PC-3 (cell line): ENCODE data around the gene MIEF1. TPM values are rescaled to one million over a fixed set of nuclear protein-coding genes. Genes with fewer than 3 reads are reported as not detected.

Experiments used
- ATAC-seq: fragments of 200-7000 bp; cut with Tn5 transposase; 2 replicates; pipeline ENCODE4 v1.9.1; 2020; ENCODE audit warnings: mild to moderate bottlenecking, moderate library complexity
- BruUV-seq: library from RNA; stranded (reverse); fragments of 400-500 nt; replicated peaks from 2 replicates; lab custom pipeline; 2021; lab: Mats Ljungman, UMichigan
- CTCF ChIA-PET: fragments of 300-600 bp; sonication (Branson Sonifier 250); formaldehyde crosslinking; loops from one replicate; lab custom pipeline; 2022; ENCODE audit warnings: antibody characterized with exemption; lab: Charles Lee
- POLR2A ChIA-PET: fragments of 300-600 bp; sonication (Branson Sonifier 250); formaldehyde crosslinking; loops from one replicate; lab custom pipeline; 2022; ENCODE audit warnings: antibody characterized with exemption; ENCODE audit not compliant: unreplicated experiment; lab: Charles Lee
- DNase-seq: peaks from one replicate; pipeline ENCODE4 v3.0.0-alpha.2; 2015
- H2AFZ ChIP-seq: fragments of 300-600 bp; sonication (generic); 2 replicates; pipeline ENCODE4 v1.6.0; 2016; ENCODE audit warnings: antibody characterized with exemption, low read length
- H3F3A ChIP-seq: fragments of 300-600 bp; sonication (generic); one replicate; pipeline ENCODE4 v1.6.0; 2017; ENCODE audit warnings: antibody characterized with exemption, low read length, control low read depth, mild to moderate bottlenecking; ENCODE audit not compliant: unreplicated experiment
- H3K27ac ChIP-seq: fragments of 300-600 bp; sonication (generic); 2 replicates; pipeline ENCODE4 v1.5.1; 2016; ENCODE audit warnings: mild to moderate bottlenecking, low read length
- H3K27me3 ChIP-seq: fragments of 300-600 bp; sonication (generic); 2 replicates; pipeline ENCODE4 v1.6.1; 2016; ENCODE audit warnings: low read length, mixed read lengths
- H3K36me3 ChIP-seq: fragments of 300-600 bp; sonication (generic); 2 replicates; pipeline ENCODE4 v1.6.1; 2016; ENCODE audit warnings: low read depth, mixed run types, low read length, mixed read lengths
- H3K4me1 ChIP-seq: fragments of 300-600 bp; sonication (generic); 2 replicates; pipeline ENCODE4 v1.5.1; 2016; ENCODE audit warnings: low read length; ENCODE audit not compliant: insufficient read depth
- H3K4me2 ChIP-seq: fragments of 300-600 bp; sonication (generic); 2 replicates; pipeline ENCODE4 v1.6.0; 2016; ENCODE audit warnings: low read length
- H3K4me3 ChIP-seq: fragments of 300-600 bp; sonication (generic); 2 replicates; pipeline ENCODE4 v1.5.1; 2016; ENCODE audit warnings: mild to moderate bottlenecking, low read length, mixed read lengths
- H3K79me2 ChIP-seq: fragments of 300-600 bp; sonication (generic); 2 replicates; pipeline ENCODE4 v1.6.1; 2017; ENCODE audit warnings: low read length, mixed read lengths
- H3K9ac ChIP-seq: fragments of 300-600 bp; sonication (generic); 2 replicates; pipeline ENCODE4 v1.6.0; 2016; ENCODE audit warnings: mild to moderate bottlenecking, low read length
- H3K9me2 ChIP-seq: fragments of 300-600 bp; sonication (generic); replicated peaks from 2 replicates; pipeline ENCODE4 v1.6.1; 2016; ENCODE audit warnings: mixed run types, low read length, mixed read lengths
- H3K9me3 ChIP-seq: fragments of 300-600 bp; sonication (generic); 2 replicates; pipeline ENCODE4 v1.6.1; 2016; ENCODE audit warnings: low read length, mixed read lengths
- H4K20me1 ChIP-seq: fragments of 300-600 bp; sonication (generic); 2 replicates; pipeline ENCODE4 v1.6.1; 2016; ENCODE audit warnings: low read length, mixed read lengths
- EZH2 ChIP-seq: fragments of 300-600 bp; sonication (generic); IDR thresholded peaks from one replicate; pipeline ENCODE4 v1.6.1; 2017; ENCODE audit warnings: antibody characterized with exemption, mild to moderate bottlenecking, low read length; ENCODE audit not compliant: unreplicated experiment
- EZH2phosphoT487 ChIP-seq: fragments of 300-600 bp; sonication (generic); IDR thresholded peaks from 2 replicates; pipeline ENCODE4 v1.6.1; 2018; ENCODE audit warnings: mild to moderate bottlenecking, antibody characterized with exemption, low read length, borderline replicate concordance
- intact Hi-C: fragments of 100-400 bp; cut with micrococcal nuclease; formaldehyde crosslinking; loops from 2 replicates; pipeline ENCODE4 v1.9.0; 2023
- total RNA-seq: library from RNA; depleted of rRNA; stranded (reverse); fragments of >200 nt; gene quantifications from 2 replicates; pipeline ENCODE4 v1.2.3, GENCODE V29; 2014
- TF ChIP-seq, protein P1 (sequence below): fragments of 300-600 bp; sonication (generic); conservative IDR thresholded peaks from 2 replicates; pipeline ENCODE4 v1.5.1; 2017; ENCODE audit warnings: antibody characterized with exemption, low read depth, mild to moderate bottlenecking, low read length

MIEF1 gene
- total RNA-seq, 1 experiment from 2014 or later = 23.2 TPM

DNA sequence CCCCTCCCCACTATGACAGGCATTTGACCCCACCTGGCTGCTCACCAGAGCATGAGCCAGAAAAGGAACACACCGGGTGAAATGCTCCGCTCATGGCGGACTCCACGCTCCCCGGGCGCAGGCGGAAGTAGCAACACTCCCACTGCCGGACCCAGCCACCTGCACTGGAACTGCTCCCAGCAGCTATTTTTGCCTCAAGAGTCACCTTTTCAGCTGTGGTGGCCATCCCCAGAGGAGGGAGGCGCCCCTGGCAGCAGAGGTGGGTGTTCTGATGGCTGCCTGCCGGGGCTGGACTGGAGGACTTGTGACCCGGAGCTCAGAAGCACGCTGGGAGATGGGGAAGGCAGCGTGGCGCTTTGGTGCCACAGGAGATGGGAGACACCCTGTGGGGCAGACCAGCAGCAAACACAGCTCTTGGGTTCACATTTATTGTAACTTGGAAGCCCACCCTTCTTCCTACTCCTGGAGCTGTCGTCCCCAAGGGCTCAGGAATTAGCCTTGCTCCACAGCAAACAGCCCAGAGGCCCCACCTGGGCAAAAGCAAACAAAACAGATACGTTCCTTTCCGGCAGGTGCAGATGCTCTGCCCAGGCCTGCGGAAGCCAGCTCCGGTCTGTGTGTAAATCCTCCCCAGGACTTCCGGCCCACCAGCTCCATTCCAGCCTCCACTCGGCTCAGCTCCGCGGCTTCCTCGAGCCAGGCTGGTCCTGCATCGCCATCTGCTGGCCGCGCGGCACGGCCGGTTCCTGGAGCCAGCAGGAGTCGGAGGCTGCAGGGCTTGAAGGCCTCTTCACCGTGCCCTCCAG, 26.8 kb downstream of the MIEF1 start:
- BruUV-seq = TSS peak; percentile 7
- ATAC-seq = peak; percentile 34
- TF ChIP-seq EZH2 = no peak
- TF ChIP-seq, protein P1, sequence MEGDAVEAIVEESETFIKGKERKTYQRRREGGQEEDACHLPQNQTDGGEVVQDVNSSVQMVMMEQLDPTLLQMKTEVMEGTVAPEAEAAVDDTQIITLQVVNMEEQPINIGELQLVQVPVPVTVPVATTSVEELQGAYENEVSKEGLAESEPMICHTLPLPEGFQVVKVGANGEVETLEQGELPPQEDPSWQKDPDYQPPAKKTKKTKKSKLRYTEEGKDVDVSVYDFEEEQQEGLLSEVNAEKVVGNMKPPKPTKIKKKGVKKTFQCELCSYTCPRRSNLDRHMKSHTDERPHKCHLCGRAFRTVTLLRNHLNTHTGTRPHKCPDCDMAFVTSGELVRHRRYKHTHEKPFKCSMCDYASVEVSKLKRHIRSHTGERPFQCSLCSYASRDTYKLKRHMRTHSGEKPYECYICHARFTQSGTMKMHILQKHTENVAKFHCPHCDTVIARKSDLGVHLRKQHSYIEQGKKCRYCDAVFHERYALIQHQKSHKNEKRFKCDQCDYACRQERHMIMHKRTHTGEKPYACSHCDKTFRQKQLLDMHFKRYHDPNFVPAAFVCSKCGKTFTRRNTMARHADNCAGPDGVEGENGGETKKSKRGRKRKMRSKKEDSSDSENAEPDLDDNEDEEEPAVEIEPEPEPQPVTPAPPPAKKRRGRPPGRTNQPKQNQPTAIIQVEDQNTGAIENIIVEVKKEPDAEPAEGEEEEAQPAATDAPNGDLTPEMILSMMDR = peak; percentile 89
- Histone ChIP-seq H3K4me1 (peaks cover 21% of the 10 kb centered on the region), H3K9me3 (no peaks in the 10 kb centered on the region), H3K36me3 (peaks cover 4% of the 10 kb centered on the region), H3K27ac (no peak overlapping the region), H3F3A (no peaks in the 10 kb centered on the region), H3K9me2 (no peaks in the 10 kb centered on the region), H3K27me3 (no peaks in the 10 kb centered on the region), H4K20me1 (peaks cover 24% of the 10 kb centered on the region), H3K79me2 (peaks cover 29% of the 10 kb centered on the region), H3K4me2 (peak overlapping the region; percentile 46), H2AFZ (no peak overlapping the region), H3K9ac (no peak overlapping the region), H3K4me3 (peak overlapping the region; percentile 11; the same call in 1 of the 2 replicates)
- CTCF ChIA-PET = interaction anchor here (0.6 to 1.4 kb wide), 6 partner anchors 9 to 392 kb away, joined by 3 to 14 read pairs (median 8); partner anchors contain the start of genes ATF4 and MIEF1
- POLR2A ChIA-PET = interaction anchor here (0.6 to 1.2 kb wide), 2 partner anchors 9 to 118 kb away, joined by 6 to 11 read pairs; partner anchors contain the start of gene ATF4
- intact Hi-C loops = no loop called here
- peak; percentile 86 for DNase-seq

DNA sequence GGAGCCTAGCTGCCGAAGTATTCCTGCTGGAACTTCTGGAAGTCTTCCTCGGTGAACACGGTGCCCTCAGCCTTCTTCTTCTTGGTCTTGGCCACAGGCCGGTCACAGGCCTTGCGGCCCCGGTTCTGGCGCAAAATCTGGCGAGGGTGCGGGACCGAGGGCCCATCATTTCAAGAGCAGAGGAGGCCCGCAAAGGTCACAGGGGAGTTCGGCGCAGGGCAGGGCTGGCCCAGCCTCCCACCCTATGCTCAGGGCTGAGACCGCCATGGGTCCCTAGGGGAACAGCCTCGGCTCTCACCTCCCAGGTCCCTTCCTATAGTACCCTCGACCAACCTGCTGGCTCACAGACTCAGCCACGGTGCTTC, 27.4 kb downstream of the MIEF1 start:
- Histone ChIP-seq H4K20me1 (peaks cover 19% of the 10 kb centered on the region), H3F3A (no peaks in the 10 kb centered on the region), H3K4me3 (no peak overlapping the region; the same call in 1 of the 2 replicates), H3K79me2 (peaks cover 26% of the 10 kb centered on the region), H3K4me2 (peak overlapping the region; percentile 46), H2AFZ (no peak overlapping the region), H3K9me3 (no peaks in the 10 kb centered on the region), H3K27ac (no peak overlapping the region), H3K27me3 (no peaks in the 10 kb centered on the region), H3K9ac (no peak overlapping the region), H3K36me3 (no peaks in the 10 kb centered on the region; the same call in 1 of the 2 replicates), H3K4me1 (peaks cover 23% of the 10 kb centered on the region), H3K9me2 (no peaks in the 10 kb centered on the region)
- POLR2A ChIA-PET = interaction anchor here (0.6 to 1.2 kb wide), 2 partner anchors 10 to 119 kb away, joined by 6 to 11 read pairs; partner anchors contain the start of gene ATF4
- intact Hi-C loops = no loop called here
- DNase-seq = no peak
- BruUV-seq = no TSS peak
- no peak for TF ChIP-seq EZH2phosphoT487
- TF ChIP-seq, protein P1 = peak; percentile 23; the same call in 1 of the 2 replicates
- CTCF ChIA-PET = interaction anchor here (0.6 to 1.4 kb wide), 5 partner anchors 10 to 392 kb away, joined by 3 to 14 read pairs (median 8); partner anchors contain the start of genes ATF4 and MIEF1
- ATAC-seq = no peak

DNA sequence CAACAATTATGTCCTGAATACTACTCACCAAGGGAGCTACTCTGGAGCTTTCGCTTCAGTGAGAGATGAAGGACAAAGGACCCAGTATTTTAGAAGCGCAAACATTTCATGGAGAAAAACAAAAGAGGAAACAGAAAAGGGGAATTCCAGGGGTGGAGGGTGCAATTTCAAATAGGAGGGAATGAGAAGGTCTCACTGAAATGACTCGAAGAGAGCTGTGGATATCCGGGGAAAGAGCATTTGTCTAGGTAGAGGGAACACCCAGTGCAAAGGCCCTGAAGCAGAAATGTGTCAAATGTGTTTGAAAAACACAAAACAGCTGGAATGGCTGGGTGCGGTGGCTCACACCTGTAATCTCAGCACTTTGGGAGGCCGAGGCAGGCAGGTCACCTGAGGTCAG, 28.0 kb downstream of the MIEF1 start:
- Histone ChIP-seq H3K27me3 (no peaks in the 10 kb centered on the region), H3F3A (no peaks in the 10 kb centered on the region), H3K27ac (no peak overlapping the region), H3K9me3 (no peaks in the 10 kb centered on the region), H3K9me2 (no peaks in the 10 kb centered on the region), H3K4me2 (no peak overlapping the region), H2AFZ (no peak overlapping the region), H4K20me1 (peaks cover 13% of the 10 kb centered on the region), H3K79me2 (peaks cover 26% of the 10 kb centered on the region), H3K9ac (no peak overlapping the region), H3K4me3 (no peak overlapping the region), H3K36me3 (no peaks in the 10 kb centered on the region; the same call in 1 of the 2 replicates), H3K4me1 (peaks cover 24% of the 10 kb centered on the region)
- TF ChIP-seq EZH2phosphoT487 (no peak), EZH2 (no peak)
- TF ChIP-seq, protein P1 = no peak
- ChIA-PET CTCF (interaction anchor here (0.6 to 1.3 kb wide), 2 partner anchors 24 to 28 kb away, joined by 3 to 5 read pairs; partner anchors contain the start of gene MIEF1), POLR2A (no interaction called here)
- no TSS peak for BruUV-seq
- intact Hi-C loops = loop anchor here (5.0 kb wide), 3 partner anchors 33 to 512 kb away; no protein-coding TSS in a partner anchor
- no peak for DNase-seq
- ATAC-seq = no peak
